Kidney tubule cell (primary cell): Measurements from ENCODE around the gene DAPP1.
"Not testable (repeated sequence)": the region's sequence is repeated elsewhere in the genome, so short reads cannot be mapped to it uniquely, and the experiment has no call there.

Source experiments
- DNase-seq: peaks from one replicate; pipeline ENCODE4 v3.0.0-alpha.2; 2018; ENCODE audit warnings: low spot score

Gene DAPP1

DNA sequence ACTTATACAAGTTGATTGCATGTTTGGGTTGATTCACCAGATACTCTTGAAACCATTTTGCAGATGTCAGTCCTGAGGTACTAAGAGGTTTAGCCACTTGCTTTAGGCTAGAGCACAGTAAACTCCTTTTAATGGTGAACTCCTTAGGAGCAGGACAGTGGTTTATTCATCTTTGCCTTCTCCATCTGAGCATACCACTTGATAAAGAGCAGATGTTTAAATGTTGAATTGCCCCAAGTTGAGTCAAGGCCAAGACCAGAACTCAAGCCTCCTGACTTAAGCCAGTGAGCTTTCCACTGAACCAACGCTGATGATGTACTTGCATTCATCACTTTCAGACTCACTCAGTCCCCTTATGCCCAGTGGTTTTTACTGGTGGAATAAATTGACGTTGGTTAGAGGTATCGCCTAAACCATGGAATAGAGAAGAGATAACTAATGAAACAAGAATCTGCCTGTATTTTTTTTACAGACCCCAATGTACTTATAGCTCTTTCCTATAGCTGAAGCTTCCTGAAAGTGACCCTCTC lies 7.5 kb downstream of the DAPP1 start:
- no peak for DNase-seq

- DNase-seq: no peak
Measured at GRCh38 chr4:99825272-99825671, 8.6 kb downstream of the DAPP1 start.

DNA sequence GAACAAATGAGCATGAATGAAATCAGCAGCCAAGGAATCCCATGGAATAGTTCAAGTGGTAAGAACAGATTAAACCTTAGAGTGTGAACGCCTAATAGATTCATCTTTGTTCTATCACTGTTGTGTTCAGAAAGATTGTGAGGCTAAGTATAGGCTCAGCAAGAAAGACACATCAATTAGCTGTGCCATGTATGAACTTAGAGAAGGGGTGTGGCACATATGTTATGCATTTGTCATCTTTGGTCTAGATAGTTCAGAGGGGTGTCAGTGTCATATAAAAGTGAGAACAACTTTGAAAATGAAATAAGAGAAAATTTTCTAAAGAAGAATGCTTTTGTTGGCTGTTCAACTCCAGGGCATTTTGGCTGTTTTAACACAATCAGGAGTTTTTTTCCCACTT lies 9.4 kb downstream of the DAPP1 start:
- DNase-seq: no peak

GRCh38 chr4:99827454-99827853 lies 10.8 kb downstream of the DAPP1 start:
- no peak for DNase-seq

- no peak for DNase-seq
Measured at GRCh38 chr4:99827857-99828256, 11.2 kb downstream of the DAPP1 start.

GRCh38 chr4:99828477-99828876 lies 11.8 kb downstream of the DAPP1 start:
- no peak for DNase-seq

DNA sequence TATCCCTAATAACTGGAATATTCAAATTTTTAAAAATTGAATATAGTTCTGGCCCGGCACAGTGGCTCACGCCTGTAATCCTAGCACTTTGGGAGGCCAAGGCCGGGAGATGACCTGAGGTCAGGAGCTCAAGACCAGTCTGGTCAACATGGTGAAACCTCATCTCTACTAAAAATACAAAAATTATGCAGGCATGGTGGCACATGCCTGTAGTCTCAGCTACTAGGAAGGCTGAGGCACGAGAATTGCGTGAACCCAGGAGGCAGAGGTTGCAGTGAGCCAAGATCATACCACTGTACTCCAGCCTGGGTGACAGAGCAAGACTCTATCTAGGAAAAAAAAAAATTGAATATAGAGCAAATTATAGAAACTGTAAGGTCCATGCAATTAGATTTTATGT lies 13.4 kb downstream of the DAPP1 start:
- not testable (repeated sequence) for DNase-seq

DNA sequence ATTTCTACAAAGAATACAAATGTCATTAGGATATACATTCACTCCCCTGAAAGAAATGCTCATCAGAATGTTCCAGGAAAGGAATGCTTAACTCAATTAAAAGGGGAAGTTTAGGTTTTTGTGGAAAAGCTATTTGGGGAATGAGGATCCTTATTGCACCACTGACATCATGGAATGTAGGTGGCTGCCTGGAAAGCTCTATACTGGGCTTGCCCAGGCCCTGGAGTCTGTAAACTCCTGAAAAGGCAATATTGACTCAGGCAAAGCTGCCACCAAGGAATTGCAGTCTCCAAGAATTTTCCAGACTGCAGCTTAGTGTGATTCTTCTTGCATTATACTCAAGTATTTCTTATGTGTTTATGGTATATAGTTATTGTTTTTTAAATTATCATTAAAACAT lies 15.7 kb downstream of the DAPP1 start:
- peak; percentile 43 for DNase-seq

GRCh38 chr4:99832758-99833157 lies 16.1 kb downstream of the DAPP1 start:
- DNase-seq: no peak

- DNase-seq: peak; percentile 55
Measured at GRCh38 chr4:99833756-99834155, 17.1 kb downstream of the DAPP1 start.

DNA sequence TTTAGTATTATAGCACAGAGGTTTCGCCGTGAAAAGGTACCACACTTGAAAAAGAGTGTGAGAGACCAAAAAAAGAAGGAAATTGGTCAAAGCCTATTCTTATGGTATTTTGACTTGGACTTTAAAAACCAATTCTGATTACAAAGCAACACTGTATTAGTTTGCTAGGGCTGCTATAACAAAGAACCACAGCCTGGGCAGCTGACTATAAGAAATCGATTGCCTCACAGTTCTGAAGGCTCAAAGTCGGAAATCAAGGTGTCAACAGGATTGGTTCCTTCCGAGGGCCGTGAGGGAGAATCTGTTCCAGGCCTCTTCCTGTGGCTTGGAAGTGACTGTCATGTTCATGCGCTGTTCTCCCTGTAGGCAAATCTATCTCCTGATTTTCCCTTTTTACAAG lies 17.9 kb downstream of the DAPP1 start:
- no peak for DNase-seq

DNA sequence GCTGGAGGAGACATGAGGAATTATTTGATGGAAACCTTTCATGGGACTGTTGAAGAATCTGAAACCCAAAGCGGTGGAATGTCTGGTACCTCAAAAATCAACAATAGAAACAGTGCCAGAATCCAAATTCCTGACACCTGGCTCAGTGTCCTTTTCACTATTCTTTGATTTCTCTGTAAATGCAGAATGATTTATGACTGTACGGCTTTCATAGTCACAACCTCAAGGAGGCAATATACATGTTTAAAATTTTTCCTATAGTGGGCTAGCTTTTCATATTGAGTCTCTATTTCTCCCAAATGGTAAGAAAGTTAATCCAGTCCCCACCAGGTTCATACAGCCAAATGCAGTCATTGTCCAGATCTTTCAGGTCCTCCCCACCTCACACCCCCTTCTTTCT lies 19.3 kb downstream of the DAPP1 start:
- DNase-seq: no peak

DNA sequence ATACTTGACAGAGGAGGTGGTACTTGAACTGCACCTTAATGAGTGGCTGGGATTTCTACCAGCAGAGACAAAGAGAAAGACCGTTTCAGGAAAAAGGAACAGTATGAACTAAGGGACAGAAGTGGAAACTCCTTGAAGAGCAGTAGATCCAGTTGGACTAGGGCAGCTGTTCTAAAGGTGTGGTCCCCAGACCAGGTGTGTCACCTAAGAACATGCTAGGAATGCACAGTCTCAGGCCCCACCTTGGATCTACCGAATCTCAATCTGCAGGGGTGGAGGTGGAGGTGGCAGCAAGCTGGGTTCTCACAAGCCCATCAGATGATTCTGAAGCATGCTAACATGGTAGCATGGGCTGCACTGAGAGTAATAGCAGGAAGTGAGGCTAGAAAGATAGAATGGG lies 22.3 kb downstream of the DAPP1 start:
- no peak for DNase-seq

GRCh38 chr4:99841129-99841528 lies 24.5 kb downstream of the DAPP1 start:
- DNase-seq: no peak

DNA sequence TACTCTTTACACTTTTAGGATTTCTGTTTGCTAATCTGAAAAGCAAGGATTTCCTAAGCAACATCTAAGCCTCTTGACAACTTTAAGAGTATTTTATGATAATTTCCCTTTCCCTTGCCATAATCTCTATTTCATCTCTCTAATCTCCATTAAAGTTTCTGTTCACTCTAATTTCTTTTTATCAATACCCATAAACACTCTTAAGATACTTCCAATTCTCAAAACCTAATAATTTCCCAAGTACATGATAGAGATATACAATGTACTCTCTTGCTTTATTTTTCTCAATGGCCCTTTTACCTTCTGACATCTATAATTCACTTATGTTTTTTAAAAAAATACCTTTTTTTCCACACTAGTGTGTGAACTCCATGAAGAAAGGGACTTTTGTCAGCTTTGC lies 26.8 kb downstream of the DAPP1 start:
- no peak for DNase-seq

DNA sequence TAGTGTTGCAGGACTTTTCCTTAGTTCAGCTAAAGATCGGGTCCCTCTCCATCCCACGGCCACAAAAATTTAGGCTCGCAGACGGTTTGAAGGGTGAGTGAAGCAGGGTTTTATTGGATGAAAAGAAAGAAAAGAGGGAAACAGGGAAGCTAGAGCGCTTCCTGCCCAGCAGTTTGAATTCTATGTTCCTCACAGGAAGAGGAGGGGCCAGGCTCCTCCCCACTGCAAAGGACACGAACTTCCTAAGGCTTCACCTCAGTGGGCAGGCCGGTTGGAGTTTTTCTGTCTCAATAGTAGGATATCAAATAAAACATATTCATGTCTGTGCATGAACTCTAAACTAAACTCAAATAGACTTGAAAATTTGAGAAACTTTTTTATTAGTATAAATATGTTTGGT lies 27.4 kb downstream of the DAPP1 start:
- no peak for DNase-seq

- DNase-seq: no peak
Measured at GRCh38 chr4:99845179-99845578, 28.6 kb downstream of the DAPP1 start.

GRCh38 chr4:99845708-99846469 lies 29.3 kb downstream of the DAPP1 start:
- no peak for DNase-seq

GRCh38 chr4:99846891-99847290 lies 30.3 kb downstream of the DAPP1 start:
- DNase-seq: no peak

DNA sequence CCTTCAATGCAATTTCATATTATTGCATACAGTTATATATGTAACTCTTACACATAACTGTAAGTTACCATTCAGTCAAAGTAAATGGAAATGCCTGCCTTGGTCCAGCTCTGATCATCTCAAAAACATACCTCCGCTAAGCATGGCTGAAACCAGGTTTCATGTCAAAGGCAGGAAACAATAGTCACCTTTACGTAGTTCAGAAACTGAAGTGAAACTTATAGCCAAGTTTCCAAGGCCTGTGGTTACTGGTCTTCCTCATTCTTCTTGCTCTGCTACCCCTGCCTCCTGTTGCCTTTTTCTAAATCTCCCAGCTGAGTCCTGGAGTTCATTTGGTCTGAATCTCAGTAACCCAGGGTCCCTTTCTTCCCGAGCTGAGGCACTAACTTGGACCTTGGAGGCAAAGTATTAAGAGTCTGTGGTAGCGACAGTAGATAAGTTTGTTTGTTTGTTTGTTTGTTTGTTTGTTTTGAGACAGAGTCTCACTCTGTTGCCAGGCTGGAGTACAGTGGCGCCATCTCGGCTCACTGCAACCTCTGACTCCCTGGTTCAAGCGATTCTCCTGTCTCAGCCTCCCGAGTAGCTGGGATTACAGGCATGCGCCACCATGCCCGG lies 30.8 kb downstream of the DAPP1 start:
- DNase-seq: no peak

DNA sequence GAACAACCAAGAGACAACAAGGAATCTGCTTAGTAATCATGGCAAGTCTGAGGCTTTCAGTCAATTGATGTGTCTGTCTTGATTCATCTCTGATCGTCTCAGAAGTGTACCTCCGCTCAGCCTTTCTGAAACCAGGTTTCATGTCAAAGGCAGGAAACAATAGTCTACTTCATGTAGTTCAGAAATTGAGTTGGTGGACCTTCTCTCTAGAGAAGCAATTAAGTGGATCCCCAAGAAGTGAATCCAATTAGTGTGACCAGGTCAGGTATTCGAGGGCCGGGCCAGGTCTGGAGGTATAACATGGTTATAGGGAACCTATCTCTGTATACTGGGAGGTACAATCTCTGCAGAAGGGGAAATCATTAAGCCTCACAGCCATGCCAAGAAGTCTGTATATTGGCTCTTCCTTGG lies 32.0 kb downstream of the DAPP1 start:
- no peak for DNase-seq

DNA sequence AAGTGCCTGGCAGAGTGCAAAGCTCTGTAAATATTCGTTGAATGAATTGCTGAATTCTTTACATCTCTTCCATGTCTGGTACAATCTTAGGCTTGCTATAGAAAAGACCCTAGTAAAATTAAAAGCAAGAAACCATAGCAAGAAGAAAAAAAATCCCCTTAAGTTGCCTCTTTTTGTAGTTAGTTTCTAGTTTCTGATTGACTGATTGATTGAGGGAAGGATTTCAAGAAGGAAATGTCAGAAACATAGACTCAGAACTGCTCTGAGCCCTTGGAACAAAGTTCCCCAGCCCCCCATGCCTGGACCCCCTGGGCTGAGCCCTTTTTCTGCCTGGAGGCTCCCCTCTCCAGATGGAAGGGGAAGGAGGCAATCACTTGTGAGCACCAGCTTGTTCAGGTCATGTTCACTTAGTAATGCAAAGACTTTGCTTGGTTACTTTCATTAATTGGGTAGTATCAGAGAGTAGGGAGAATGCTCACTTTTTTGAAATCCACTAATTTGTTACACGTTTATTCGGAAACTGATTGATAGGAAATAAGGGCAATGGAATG lies 35.6 kb downstream of the DAPP1 start:
- DNase-seq: no peak

DNA sequence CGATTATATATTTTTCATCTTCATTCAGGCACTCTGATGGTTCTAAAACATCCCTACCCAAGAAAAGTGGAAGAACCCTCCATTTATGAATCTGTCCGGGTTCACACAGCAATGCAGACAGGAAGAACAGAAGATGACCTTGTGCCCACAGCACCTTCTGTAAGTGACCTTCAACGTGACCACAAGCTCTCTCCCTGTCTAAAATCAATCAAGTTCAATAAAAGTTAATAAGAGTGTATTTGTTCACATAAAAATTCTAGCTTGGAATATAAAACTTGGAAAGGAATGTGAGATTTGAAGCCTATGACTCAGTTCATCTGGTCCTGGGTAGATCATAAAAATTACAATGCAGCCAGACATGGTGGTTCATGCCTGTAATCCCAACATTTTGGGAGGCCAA lies 36.6 kb downstream of the DAPP1 start:
- no peak for DNase-seq
